Immature natural killer cell (primary cell): ENCODE results near the gene SLC22A23. TPM values are rescaled to one million over a fixed set of nuclear protein-coding genes. Genes with fewer than 3 reads are reported as not detected.

Experiments used
- DNase-seq, 3 donors: peaks; one replicate each; pipeline ENCODE4 v3.0.0; 2022; ENCODE audit warnings: mixed read lengths in 1 of 3
- H3K27ac Mint-ChIP-seq, 6 donors: one replicate each; pipeline ENCODE4 v1.8.0; 2020; ENCODE audit warnings: mixed read lengths in 6 of 6, mild to moderate bottlenecking in 5 of 6, inconsistent platforms in 4 of 6, moderate library complexity in 3 of 6
- H3K27me3 Mint-ChIP-seq, 3 donors: one replicate each; pipeline ENCODE4 v1.8.0; 2020 to 2021; ENCODE audit warnings: low read depth in 3 of 3, mild to moderate bottlenecking in 3 of 3, mixed read lengths in 3 of 3, moderate library complexity in 3 of 3, inconsistent platforms in 1 of 3
- H3K36me3 Mint-ChIP-seq, 3 donors: one replicate each; pipeline ENCODE4 v1.8.0; 2020; ENCODE audit warnings: mixed read lengths in 3 of 3, inconsistent platforms in 2 of 3, mild to moderate bottlenecking in 2 of 3
- H3K4me1 Mint-ChIP-seq, 2 donors: one replicate each; pipeline ENCODE4 v1.8.0; 2020; ENCODE audit warnings: inconsistent platforms in 2 of 2, mild to moderate bottlenecking in 2 of 2, mixed read lengths in 2 of 2, moderate library complexity in 1 of 2
- H3K4me3 Mint-ChIP-seq, 5 donors: one replicate each; pipeline ENCODE4 v1.8.0; 2020; ENCODE audit warnings: mild to moderate bottlenecking in 5 of 5, mixed read lengths in 5 of 5, inconsistent platforms in 3 of 5, moderate library complexity in 3 of 5
- H3K9me3 Mint-ChIP-seq, 6 donors: one replicate each; pipeline ENCODE4 v1.8.0; 2020; ENCODE audit warnings: mild to moderate bottlenecking in 6 of 6, mixed read lengths in 6 of 6, inconsistent platforms in 4 of 6, moderate library complexity in 3 of 6
- polyA plus RNA-seq, 3 donors: library from polyadenylated mRNA; unstranded; fragments of 300-500 nt; fragmentation: Illumina TruSeq; gene quantifications; one replicate each; pipeline ENCODE4 v1.2.3, GENCODE V29; 2021

SLC22A23 gene
- polyA plus RNA-seq, 3 donors from 2014 or later: 0.14 to 0.21 TPM; not detected in 1

DNA sequence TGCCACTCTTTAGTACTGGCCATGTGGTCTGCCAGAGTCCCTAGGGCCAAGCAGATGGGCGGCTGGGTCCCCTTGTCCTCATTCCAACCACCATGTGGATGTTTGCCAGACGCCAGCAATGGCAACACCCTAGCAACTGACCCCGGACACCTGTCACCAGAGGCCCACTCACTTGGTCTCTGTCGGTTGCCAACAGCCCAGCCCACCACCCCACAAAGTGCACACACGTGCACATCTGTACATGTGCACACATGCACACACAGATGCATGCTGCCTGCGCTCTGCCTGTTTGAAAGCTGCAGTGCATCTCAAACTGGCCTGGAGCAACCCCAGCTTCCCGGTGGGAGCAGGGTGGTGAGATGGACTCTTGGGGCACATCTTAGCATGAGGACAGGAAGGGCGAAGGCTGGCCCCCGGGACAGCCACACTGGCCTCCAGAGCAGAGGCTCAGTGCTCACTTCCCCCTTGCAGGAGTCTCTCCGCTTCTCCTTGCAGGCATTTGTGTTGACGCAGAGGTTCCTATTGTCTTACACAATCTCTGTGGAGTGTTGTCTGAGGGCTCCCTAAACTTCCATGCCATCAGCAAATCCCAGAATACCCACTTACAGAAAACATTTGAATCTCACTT, 144.1 kb downstream of the SLC22A23 start:
- no peak overlapping the region for H3K4me3 Mint-ChIP-seq
- DNase-seq: no peak
- H3K36me3 Mint-ChIP-seq: no peaks in the 10 kb centered on the region
- no peaks in the 10 kb centered on the region for H3K9me3 Mint-ChIP-seq
- peaks cover 3% of the 10 kb centered on the region in 2 donors for H3K4me1 Mint-ChIP-seq
- peaks cover 0 to 11% (median 5%) of the 10 kb centered on the region in 3 donors for H3K27me3 Mint-ChIP-seq
- H3K27ac Mint-ChIP-seq: no peak overlapping the region

DNA sequence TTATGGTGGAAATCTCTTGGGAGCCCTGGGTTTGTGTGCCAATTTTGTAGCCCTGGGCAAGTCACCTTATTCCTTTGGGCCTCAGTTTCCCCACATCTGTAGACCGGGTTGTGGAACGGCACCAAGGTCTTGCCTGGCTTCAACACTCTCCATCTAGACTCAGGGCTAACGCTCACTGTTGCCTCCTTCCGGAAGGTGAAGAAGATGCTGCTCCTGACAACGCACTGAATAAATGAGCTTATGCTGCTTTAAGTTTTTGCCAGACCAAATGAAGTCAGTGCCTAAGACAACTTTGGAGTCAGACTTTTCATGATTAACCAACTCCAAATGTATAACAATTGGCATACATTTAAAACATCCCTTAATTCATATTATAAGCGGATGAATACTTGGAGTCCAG, 145.0 kb downstream of the SLC22A23 start:
- no peaks in the 10 kb centered on the region for H3K36me3 Mint-ChIP-seq
- no peak for DNase-seq
- no peaks in the 10 kb centered on the region for H3K4me1 Mint-ChIP-seq
- H3K27me3 Mint-ChIP-seq: peaks cover 0 to 11% (median 3%) of the 10 kb centered on the region in 3 donors
- H3K27ac Mint-ChIP-seq: no peak overlapping the region
- no peak overlapping the region for H3K4me3 Mint-ChIP-seq
- no peaks in the 10 kb centered on the region for H3K9me3 Mint-ChIP-seq

DNA sequence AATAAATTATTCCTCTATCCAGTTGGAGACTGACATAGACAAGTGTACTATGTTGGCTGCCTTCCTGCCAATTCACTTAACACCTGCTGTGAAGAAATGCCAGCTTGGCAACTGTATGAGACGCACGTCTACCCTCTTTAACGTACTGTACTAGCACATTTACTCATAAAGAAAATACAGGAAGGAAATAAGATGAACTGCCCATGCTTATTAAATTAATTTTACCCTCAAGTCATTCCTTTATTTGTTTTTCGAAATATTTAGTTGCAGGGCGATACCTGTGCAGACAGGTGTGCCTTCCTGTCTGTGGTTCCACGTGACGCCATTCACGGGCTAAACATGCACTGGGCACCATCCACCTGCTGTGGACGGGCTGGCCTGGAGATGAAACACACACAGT, 146.1 kb downstream of the SLC22A23 start:
- H3K9me3 Mint-ChIP-seq: no peaks in the 10 kb centered on the region
- no peak overlapping the region for H3K4me3 Mint-ChIP-seq
- H3K4me1 Mint-ChIP-seq: no peaks in the 10 kb centered on the region
- H3K27me3 Mint-ChIP-seq: peaks cover 0 to 13% (median 3%) of the 10 kb centered on the region in 3 donors
- H3K27ac Mint-ChIP-seq: no peak overlapping the region
- H3K36me3 Mint-ChIP-seq: no peaks in the 10 kb centered on the region
- no peak for DNase-seq

DNA sequence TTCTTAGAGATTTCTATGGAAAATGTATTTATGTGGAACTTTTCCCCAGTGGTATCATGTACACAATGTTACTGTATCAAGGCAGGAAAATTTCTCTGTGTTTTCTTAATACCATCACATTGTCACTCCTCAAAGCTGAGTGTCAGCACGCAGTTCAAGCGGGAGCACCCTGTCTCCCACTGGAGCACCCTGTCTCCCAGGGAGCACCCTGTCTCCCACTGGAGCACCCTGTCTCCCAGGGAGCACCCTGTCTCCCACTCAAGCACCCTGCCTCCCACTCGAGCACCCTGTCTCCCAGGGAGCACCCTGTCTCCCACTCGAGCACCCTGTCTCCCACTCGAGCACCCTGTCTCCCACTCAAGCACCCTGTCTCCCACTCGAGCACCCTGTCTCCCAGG, 146.8 kb downstream of the SLC22A23 start:
- Mint-ChIP-seq H3K27me3 (peaks cover 0 to 19% (median 2%) of the 10 kb centered on the region in 3 donors), H3K9me3 (no peaks in the 10 kb centered on the region), H3K4me3 (no peak overlapping the region), H3K4me1 (no peaks in the 10 kb centered on the region), H3K27ac (no peak overlapping the region), H3K36me3 (no peaks in the 10 kb centered on the region)
- no peak for DNase-seq

DNA sequence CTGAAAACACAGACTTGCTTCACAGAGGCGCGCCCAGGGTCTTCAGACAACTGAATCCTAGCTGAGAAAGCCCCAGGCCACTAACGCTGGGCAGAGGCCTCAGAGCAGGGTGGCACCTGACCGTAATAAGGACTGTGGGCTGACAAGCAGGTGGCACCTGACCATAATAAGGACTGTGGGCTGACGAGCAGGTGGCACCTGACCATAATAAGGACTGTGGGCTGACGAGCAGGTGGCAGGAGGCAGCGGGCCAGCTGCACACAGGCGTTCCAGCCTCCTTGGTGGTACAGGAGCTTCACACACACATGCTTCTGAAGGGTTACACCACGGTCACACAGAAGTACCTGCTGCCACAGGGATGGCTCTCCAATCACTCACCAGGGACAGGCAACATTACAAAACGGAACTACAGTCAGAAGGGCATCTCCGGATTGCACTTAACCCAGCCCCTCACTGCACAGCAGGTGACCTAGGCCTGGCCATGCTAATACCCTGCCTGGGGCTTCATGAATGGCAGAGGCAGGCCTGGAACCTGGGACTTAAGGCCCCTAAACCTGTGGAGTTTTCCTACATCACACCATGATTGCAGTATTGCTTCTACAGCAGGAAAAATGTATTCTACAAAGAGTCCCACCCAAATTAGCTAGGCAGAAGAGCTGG, 147.3 kb downstream of the SLC22A23 start:
- Mint-ChIP-seq H3K9me3 (no peaks in the 10 kb centered on the region), H3K4me1 (no peaks in the 10 kb centered on the region), H3K27ac (no peak overlapping the region), H3K27me3 (peaks cover 0 to 14% (median 0%) of the 10 kb centered on the region in 3 donors), H3K36me3 (no peaks in the 10 kb centered on the region), H3K4me3 (no peak overlapping the region)
- DNase-seq: no peak

DNA sequence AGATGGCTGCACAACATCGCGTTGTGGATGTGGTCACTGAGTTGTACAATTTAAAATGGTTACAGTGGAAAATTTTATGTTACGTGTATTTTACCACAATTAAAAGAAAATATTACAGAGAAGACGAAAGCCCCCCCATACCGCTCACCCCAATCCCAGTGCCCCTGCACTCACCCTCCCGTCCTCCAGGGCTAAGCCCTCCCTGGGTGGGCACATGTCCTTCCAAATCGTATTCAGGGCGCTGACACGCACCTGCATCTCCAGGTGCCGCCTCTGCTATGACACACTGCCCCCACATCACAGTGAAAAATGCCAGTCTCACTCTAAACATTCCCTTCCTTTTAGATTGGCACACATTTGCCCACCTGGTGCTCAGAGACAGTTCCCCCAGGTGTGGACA, 148.7 kb downstream of the SLC22A23 start:
- H3K27me3 Mint-ChIP-seq: peaks cover 0 to 16% (median 2%) of the 10 kb centered on the region in 3 donors
- H3K36me3 Mint-ChIP-seq: no peaks in the 10 kb centered on the region
- H3K4me1 Mint-ChIP-seq: no peaks in the 10 kb centered on the region
- H3K4me3 Mint-ChIP-seq: no peak overlapping the region
- H3K9me3 Mint-ChIP-seq: peaks cover 0 to 4% (median 0%) of the 10 kb centered on the region in 6 donors
- no peak overlapping the region for H3K27ac Mint-ChIP-seq
- no peak for DNase-seq

DNA sequence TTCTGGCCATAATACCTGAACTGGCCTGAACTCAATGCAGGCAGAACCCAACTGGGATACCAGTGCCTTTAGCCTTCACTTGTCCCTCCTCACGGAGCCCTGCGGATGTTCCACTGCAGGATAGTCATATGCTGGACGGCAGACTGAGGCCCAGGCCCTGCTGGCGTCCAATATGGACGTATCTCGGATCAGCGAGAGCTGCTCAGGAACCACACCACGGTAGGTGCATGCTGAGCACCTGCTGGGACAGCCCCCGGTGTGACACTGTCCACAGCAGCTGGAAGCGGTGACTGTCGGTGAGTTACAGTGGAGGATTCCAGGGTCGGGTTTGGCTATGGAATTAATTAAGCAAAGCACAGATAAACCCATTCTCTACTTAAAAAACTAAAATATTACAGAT, 149.4 kb downstream of the SLC22A23 start:
- Mint-ChIP-seq H3K4me3 (no peak overlapping the region), H3K4me1 (no peaks in the 10 kb centered on the region), H3K36me3 (no peaks in the 10 kb centered on the region), H3K9me3 (peaks cover 0 to 8% (median 0%) of the 10 kb centered on the region in 6 donors), H3K27ac (no peak overlapping the region), H3K27me3 (peaks cover 0 to 16% (median 2%) of the 10 kb centered on the region in 3 donors)
- DNase-seq: no peak

DNA sequence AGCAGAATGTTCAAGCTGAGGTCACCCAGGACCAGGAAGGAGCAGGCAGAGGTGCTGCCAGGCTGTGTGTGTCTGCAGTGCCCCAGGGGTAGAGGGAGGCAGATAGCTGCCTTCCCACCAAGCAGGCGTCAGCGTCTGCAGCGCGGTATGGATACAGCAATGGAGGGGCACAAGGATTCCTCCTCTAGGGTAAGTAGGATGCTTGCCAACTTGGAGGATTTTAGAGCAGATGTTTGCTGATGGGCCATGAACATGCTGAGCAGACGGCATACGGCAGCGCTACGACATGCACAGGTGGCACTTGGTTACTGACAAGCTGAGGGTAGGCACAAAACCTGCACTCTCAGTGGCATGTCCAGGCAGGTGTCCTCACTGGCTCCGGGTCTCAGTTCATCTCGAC, 150.0 kb downstream of the SLC22A23 start:
- no peak overlapping the region for H3K4me3 Mint-ChIP-seq
- peaks cover 0 to 8% (median 0%) of the 10 kb centered on the region in 6 donors for H3K9me3 Mint-ChIP-seq
- no peaks in the 10 kb centered on the region for H3K36me3 Mint-ChIP-seq
- no peak overlapping the region for H3K27ac Mint-ChIP-seq
- H3K27me3 Mint-ChIP-seq: peaks cover 0 to 16% (median 2%) of the 10 kb centered on the region in 3 donors
- no peak for DNase-seq
- H3K4me1 Mint-ChIP-seq: no peaks in the 10 kb centered on the region

DNA sequence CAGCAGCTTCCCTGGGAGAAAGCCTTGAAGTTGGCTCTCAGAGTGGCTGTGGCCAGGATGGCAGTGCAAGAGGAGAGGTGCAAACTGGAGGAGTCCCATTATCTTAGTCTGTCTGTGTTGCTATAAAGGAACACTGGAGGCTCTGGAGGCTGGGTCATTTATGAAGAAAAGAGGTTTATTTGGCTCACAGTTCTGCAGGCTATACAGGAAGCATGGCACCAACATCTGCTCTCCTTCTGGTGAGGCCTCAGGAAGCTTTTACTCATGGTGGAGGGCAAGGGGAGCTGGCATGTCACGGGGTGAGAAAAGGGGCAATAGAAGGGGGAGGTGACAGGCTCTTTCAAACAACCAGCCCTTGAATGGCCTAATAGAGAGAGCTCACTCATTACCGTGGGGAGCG, 151.0 kb downstream of the SLC22A23 start:
- Mint-ChIP-seq H3K27ac (no peak overlapping the region), H3K36me3 (no peaks in the 10 kb centered on the region), H3K4me1 (no peaks in the 10 kb centered on the region)

DNA sequence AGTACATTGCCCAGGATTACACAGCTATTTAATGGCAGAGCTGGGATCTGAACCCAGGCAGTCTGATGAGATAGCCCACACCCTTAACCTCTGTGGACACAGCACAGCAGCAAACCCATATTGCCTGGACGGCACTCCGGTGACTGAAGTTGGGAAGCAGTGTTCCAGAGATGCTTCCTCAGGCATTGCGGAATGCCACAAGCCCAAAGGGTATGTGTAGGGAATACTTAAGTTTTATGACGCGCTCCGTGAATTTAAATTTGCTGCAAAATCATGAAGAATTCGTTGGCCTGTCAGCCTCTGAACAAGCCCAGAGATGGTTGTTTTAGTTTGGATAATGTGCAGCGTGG, 151.7 kb downstream of the SLC22A23 start:
- Mint-ChIP-seq H3K4me3 (no peak overlapping the region), H3K27ac (no peak overlapping the region), H3K9me3 (peaks cover 0 to 8% (median 0%) of the 10 kb centered on the region in 6 donors), H3K36me3 (no peaks in the 10 kb centered on the region), H3K27me3 (peaks cover 0 to 24% (median 2%) of the 10 kb centered on the region in 3 donors), H3K4me1 (no peaks in the 10 kb centered on the region)
- no peak for DNase-seq

More for the DNA sequence above, 151.0 kb downstream of the SLC22A23 start:
- no peak for DNase-seq
- no peak overlapping the region for H3K4me3 Mint-ChIP-seq
- H3K9me3 Mint-ChIP-seq: peaks cover 0 to 8% (median 0%) of the 10 kb centered on the region in 6 donors
- H3K27me3 Mint-ChIP-seq: peaks cover 0 to 21% (median 2%) of the 10 kb centered on the region in 3 donors

DNA sequence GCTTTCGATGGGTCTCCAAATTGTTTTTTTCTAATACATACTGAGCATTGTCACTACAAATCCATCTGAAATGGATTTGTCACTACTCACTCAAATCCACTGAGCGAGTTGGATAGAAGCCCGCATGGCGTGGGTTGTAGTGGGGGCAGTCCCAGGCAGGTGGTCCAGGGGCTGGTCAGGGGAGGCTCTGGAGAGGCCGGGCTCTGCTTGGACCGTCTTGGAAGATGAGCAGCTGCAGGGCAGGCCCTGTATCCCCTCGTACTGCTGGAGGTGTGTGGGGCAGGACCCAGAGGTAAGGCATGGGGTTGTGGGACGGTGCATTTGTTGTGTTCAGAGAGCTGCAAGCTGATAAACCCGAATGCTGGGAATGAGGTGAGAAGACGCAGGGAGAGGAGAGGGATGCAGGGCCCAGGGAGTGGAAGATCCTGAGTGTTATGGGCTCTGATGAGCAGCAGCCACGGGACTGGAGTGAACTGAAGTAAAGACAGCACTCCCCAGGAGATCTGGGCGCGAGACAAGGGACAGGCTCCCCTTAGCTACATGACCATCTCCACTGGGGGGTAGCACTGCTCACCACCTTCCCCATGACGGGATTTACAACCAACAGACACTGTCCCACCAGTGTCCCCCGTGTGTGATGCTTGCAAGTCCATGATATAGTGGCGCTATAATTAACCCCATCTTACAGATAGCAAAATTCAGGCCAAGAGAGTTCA, 152.2 kb downstream of the SLC22A23 start:
- no peak overlapping the region for H3K27ac Mint-ChIP-seq
- H3K4me1 Mint-ChIP-seq: no peaks in the 10 kb centered on the region
- H3K36me3 Mint-ChIP-seq: no peaks in the 10 kb centered on the region
- DNase-seq: no peak
- H3K4me3 Mint-ChIP-seq: no peak overlapping the region
- H3K27me3 Mint-ChIP-seq: peaks cover 0 to 23% (median 2%) of the 10 kb centered on the region in 3 donors
- peaks cover 0 to 8% (median 0%) of the 10 kb centered on the region in 6 donors for H3K9me3 Mint-ChIP-seq

DNA sequence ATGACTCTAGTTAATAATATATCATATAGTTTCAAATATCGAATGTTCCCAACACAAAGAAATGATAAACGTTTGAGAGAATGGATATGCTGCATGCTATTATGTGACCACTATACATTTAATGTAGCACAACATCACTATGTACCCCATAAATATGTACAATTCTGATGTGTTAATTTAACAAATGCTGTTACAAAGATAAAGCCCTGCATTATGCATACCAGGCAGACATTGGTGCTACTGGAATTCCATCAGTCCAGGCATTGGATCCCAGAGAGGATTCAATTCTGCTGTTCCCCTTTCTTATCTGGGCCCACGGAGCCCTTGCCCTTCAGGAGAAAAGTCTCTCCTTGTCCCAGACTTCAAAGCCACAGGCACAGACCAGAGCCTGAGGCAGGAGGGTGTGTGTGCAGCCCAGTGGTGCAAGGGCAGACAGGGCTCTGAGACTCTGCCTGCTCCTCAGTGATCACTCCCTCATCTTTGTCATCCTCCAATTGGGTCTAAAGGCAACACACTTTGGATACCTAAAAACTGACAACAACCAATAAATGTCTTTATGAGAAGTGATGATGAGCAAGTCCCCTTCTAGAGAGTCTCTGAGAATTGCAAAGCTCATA, 152.9 kb downstream of the SLC22A23 start:
- Mint-ChIP-seq H3K4me3 (no peak overlapping the region), H3K9me3 (peaks cover 0 to 8% (median 0%) of the 10 kb centered on the region in 6 donors), H3K36me3 (no peaks in the 10 kb centered on the region), H3K27me3 (peaks cover 0 to 21% (median 2%) of the 10 kb centered on the region in 3 donors), H3K4me1 (no peaks in the 10 kb centered on the region), H3K27ac (no peak overlapping the region)
- no peak for DNase-seq

DNA sequence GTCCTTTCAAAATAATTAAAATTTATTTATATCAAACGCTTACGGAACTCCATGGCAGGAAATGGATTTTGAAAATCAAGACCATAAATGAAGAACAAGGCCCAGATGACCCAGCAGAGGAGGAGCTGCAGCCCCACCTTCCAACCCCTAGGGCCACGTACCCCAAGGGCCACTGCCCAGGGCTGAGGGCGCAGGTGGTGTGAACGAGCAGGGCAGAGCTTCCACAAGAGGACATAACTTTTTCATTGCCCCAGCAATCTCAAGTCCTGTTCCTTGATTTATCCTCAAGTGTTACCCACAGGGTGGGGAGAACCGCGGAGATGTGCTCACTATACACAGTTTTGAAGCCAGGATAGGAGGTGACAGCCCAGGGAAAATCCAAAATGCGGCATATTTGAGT, 155.3 kb downstream of the SLC22A23 start:
- H3K4me3 Mint-ChIP-seq: no peak overlapping the region
- peaks cover 0 to 25% (median 6%) of the 10 kb centered on the region in 3 donors for H3K27me3 Mint-ChIP-seq
- H3K36me3 Mint-ChIP-seq: no peaks in the 10 kb centered on the region
- H3K27ac Mint-ChIP-seq: no peak overlapping the region
- DNase-seq: no peak
- peaks cover 0 to 8% (median 0%) of the 10 kb centered on the region in 6 donors for H3K9me3 Mint-ChIP-seq
- no peaks in the 10 kb centered on the region for H3K4me1 Mint-ChIP-seq

DNA sequence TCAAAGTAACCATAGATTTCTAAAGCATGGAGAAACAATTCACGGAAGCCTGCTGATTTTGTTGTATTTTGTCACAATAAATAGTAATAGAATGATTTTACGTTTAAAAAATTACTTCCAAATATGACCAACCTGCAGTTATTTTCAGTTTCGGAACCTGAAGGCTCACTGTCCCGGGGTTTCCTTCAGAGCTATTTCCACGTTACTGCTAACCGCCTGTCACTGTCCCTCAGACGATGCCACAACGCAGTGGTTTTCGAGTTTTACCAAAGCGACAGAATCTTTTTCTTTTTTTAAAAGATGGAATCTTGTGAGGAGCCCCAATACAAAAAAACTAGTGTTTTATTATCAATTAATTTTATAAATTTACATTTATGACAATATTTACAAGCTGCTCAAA, 157.6 kb downstream of the SLC22A23 start:
- no peaks in the 10 kb centered on the region for H3K4me1 Mint-ChIP-seq
- no peaks in the 10 kb centered on the region for H3K36me3 Mint-ChIP-seq
- H3K4me3 Mint-ChIP-seq: no peak overlapping the region
- H3K9me3 Mint-ChIP-seq: peaks cover 0 to 8% (median 0%) of the 10 kb centered on the region in 6 donors
- H3K27me3 Mint-ChIP-seq: peaks cover 6 to 22% (median 9%) of the 10 kb centered on the region in 3 donors
- no peak overlapping the region for H3K27ac Mint-ChIP-seq
- no peak for DNase-seq
